Measurements from ENCODE around the gene LRRC58.

DNA sequence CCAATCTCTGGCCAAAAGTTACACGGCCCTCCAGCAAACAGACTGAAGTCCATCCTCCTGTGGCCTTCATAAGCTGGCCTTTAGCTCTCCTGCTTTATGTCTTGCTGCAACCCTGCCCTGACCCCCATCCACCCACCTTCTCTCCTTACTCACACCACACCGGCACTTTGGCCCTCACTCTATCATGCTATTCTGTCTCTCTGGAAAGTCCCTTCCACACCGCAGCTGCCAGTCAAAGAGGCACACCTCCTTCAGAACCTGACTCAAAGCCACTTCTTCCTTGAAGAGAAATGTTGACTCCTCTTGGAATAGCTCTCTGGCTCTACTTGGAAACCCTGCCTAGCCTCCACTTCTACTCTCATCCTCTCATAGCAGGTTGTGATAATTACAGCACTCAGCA is 68.6 kb downstream of the LRRC58 start:
- no peak for TF ChIP-seq CTCF (IDR thresholded peaks at IDR 0.05; ENCODE audit: low read depth, low read length)
- TF ChIP-seq EZH2phosphoT487 (IDR thresholded peaks at IDR 0.05; ENCODE audit: low read depth), result no peak

Measured in OCI-LY3 (cell line).